Measurements from ENCODE around the gene SDF2.
A peak's percentile ranks its signal among the peaks of the same experiment; 100 is the strongest.
"Not testable (repeated sequence)": the region's sequence is repeated elsewhere in the genome, so short reads cannot be mapped to it uniquely, and the experiment has no call there.

Gene SDF2

GRCh38 chr17:28626818-28627217, 34.9 kb downstream of the SDF2 start:
- DNase-seq (ENCODE audit: low read depth): no peak

DNA sequence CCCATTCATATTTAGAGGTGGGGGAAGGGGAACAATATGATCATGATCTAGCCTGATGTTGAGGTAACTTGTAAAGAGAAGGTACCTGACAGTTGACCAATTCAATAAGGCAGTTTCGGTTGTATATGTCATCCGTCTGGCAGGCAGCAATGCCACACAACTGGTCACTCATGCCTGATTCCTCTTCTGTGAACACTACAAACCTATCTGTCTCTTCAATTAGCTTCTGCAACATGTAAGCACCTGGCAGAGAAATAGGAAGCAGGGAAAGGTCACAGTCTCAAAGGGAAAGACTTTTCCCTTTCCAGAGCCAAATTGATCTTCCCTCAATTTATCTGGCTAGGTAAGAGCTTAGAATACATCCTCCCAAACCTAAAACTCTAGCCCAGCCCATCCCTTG, 37.6 kb downstream of the SDF2 start:
- no peak for DNase-seq (ENCODE audit: low read depth)

GRCh38 chr17:28623696-28624095, 38.0 kb downstream of the SDF2 start:
- DNase-seq (ENCODE audit: low read depth): no peak

DNA sequence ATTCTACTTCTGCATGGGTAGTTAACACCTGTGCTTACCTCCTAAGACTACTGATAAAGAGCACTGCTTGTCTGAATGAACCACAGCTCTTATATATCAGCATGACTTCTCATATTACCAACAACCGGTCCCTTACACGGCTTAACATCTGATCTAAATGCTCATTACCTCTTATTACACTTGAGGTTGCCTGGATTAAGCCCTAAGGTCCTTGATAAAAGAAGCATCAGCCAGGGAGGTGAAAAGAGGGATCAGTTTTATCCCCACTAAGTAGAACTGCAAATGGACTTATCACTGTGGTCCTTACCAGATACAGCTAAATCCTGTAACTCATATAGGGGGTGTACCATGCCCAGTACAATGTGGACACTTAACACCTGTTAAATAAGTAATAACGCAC, 39.5 kb downstream of the SDF2 start:
- no peak for DNase-seq (ENCODE audit: low read depth)

DNA sequence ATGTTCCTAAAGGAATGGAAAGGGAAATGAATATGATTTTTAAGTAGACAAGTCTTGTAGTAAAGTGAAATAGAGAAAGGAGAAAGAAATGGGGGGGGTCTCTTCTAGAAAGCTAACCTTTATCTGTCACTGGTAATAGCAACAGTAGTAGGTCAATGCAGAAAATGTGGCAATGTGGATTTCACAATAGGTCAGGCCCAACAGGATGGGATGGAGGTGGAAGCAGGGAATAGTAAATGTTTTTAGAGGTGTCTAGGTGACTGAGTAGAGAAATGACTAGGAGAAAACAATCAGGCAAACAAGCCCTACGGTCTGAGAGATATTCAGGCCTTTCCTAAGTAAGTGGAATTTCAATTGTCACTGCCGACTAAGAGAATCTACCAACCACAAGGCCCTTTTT, 41.7 kb downstream of the SDF2 start:
- DNase-seq (ENCODE audit: low read depth): no peak

DNA sequence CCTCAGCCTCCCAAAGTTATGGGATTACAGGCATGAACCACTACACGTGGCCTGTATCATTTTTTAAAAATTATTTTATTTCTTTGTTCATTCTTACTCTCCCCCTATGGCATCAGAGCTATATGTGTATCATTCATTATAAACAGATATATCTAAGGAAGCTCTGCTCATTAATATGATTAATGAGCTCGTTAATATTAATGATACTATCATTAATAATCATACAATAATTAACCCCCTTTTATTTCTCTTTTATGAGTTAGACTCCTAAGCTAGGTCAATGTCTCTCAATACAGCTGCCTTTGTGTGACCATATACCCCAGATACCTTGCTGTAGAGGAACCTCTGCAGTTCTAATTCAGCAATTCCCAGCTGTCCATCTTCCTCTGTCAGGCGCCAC, 43.2 kb downstream of the SDF2 start:
- DNase-seq (ENCODE audit: low read depth): no peak

DNA sequence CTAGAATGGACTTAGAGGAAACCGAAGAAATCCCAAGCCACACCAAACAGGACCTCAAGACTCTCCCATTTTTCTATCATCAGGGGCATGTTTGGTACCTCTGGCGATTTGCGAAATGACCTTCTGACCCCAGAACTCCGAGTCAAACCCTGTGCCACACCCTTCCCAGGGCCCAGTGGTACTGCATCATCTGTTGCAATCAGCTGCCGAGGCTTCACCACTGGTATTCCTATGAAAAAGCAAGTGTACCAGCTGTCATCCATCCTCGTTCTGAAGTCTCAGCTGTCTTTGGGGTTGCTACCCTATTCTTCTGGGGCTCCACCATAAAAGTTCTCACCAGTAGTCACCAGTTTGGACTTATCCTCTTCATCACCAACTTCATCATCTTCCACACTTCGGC, 45.4 kb downstream of the SDF2 start:
- DNase-seq (ENCODE audit: low read depth): no peak

DNA sequence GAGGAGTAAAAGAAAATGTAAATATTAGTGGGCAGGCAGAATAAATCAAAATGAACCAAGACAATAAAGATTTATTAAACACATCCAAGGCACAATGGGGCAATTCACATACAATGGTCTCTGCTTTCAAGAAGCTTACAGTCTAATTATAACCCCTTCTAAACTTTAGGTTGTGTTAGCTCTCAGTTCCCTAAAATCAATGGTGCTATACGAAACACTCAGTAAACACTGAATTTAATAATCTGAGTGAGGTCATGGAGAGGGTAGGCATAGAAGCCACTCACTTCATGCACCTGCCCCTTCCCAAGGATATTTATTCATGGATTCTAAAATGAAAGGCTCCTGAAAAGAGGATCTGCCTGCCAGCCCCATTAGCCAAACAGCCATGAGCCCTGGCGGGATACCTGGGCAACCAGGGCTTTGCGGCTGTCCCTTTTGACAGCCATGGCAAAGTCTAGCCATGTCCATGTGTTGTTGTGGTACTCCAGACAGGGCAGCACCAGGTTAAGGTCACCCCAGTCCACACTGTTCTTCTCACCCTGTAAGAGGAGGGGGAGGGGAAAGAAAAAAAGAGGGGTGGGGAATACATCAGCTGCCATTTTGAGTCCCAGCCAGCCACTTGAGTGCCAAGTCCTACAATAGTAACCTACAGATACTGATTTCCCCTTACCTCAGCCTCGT, 46.3 kb downstream of the SDF2 start:
- DNase-seq (ENCODE audit: low read depth): no peak

DNA sequence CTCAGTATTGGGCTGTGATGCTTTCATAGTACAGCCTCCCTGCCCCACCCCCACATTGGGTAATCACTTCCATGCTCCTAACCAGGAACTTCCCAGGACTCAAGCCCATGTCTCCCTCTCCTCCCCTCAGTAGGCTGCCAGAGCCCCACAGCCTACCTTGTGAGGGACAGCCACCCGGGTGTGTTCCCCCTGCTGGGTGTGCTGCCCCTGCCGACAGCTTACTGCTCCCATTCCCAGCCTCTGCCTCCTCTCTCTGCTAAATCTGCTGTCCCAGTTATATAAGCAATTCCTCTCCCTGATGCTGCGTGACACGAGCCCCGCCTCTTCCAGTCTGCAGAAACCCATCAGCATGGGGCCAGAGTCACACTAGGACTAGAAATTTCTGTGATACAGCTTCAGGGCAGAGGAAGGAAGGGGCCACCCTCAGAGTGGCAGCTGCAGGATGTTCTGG, 47.8 kb downstream of the SDF2 start, which contains the start of gene RSKR:
RSKR (minus strand) TSS at position 255 of the 451 bp plus-strand sequence; CDS start at position 231, 24 bp downstream.
- DNase-seq (ENCODE audit: low read depth): no peak

DNA sequence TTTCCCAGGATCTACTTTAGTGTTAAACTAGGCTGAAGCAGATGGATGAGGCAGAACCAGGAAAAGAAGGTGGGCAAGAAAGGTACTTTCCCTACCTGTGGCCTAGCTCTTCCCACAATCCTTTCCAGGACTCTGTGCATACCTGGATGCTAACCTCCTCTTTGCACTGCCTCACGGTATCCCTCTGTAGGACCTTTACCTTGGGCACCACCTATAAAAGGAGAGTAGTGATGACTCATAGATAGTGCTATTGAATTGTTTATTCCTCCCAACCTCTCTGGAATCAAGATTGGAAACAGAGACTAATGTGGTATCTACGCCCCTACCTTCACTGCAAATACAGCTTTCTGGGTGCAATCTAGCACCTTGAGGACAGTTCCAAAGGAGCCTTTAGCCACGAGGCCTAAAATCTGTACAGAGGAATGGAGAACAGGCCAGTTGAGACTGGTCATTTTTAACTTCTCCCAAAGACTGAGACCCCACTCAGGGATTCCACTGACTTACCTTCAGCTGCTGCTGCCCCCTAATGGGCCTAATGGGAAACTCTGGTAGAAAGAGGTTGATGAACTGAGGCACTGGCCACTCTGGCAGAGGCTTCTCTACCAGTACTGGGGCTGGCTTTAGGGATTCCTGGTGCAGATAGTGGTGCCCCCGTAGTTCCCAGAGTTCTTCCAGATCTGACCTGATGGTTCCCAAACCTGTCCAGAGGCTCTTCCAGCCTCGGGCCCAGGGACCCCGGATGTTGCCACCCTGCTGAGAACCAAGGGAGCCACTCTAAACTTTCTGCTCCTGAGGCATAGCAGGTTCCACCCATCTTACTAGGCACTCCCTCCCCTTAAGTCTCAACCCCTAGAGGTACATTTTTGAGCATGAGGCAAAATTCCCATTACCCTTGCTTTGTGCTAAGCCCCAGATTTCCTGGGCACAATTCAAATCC, 48.5 kb downstream of the SDF2 start:
- no peak for DNase-seq (ENCODE audit: low read depth)

DNA sequence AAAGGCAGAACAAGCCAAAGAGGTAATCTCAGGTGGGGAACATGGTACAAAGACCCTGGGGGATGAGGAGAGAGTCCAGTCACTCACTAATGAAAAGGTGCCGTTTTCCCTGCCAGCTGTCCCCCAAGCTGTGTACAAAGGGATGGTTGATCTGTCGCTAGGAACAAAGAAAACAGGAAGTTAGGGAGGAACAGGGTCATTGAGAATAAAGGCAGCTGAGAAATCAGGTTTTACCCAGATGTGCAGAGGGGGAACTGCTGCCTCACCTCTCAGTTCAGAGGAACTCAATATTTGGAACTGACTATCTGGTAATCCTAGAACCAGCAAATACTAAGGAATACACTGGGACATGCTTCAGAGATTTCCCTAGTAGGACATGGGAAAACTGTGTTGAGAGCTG, 49.2 kb downstream of the SDF2 start:
- DNase-seq (ENCODE audit: low read depth): no peak

- no peak for DNase-seq (ENCODE audit: low read depth)
Observed at GRCh38 chr17:28610376-28610775, 51.3 kb downstream of the SDF2 start.

- DNase-seq (ENCODE audit: low read depth): not testable (repeated sequence)
Observed at GRCh38 chr17:28604031-28604430, 57.7 kb downstream of the SDF2 start.

DNA sequence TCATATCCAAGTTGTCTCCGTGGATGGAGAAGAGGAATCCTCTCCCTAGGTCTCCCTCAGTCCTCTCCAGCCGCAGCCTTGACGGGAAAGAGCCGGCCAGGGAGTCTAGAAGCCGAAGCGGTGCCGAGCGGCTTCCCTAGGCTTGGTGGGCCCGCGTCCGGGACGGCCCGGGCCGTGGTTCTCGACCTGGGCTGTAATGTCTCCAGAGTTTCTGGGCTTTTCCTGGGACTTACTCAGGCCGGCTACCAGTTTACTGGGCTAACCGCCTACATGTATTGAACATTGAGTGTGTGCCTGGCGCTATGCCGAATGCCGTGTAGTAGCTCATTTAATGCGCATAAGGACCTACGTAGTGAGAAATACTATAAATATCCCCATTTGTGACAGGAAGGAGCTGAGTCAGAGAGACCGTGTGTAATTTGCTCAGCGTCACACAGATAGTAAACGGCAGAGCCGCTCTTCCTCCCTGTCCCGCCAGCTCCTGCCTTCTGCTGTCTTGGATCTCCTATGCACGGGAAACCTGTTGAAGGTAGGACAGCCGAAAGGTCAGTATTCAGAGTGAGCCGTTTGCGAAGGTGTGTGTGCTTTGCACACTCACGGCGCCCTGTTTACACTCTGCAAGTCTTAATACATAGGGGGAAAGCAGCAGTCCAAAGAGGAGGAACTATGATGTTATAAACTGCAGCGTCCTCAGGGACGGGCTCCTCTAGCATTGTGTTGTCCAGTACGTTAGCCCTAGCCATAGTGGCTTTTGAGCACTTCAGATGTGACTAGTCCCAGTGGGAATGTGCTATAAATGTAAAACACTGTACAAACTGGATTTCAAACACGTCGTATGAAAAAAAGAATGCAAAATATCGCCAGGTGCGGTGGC, 62.2 kb downstream of the SDF2 start:
- peak; percentile 65 for DNase-seq (ENCODE audit: low read depth)

GRCh38 chr17:28598799-28599310, 62.9 kb downstream of the SDF2 start, which contains the start of gene SPAG5:
Gene SPAG5 (minus strand): TSS chr17:28599025. CDS start chr17:28598946, 79 bp downstream.
- DNase-seq (ENCODE audit: low read depth): peak; percentile 75

GRCh38 chr17:28598389-28598788, 63.3 kb downstream of the SDF2 start:
- no peak for DNase-seq (ENCODE audit: low read depth)

Measured in GM04504 (cell line).